ENCODE results near the gene RPL36A. TPM values are rescaled to one million over a fixed set of nuclear protein-coding genes. Genes with fewer than 3 reads are reported as not detected.

Gene RPL36A
- total RNA-seq, 4 donors from 2014 or later, result 279 to 2,120 (median 1,455) TPM

GRCh38 chrX:101429934-101430333 lies 39.1 kb downstream of the RPL36A start:
- H3K27ac ChIP-seq, result no peak overlapping the region
- intact Hi-C loops (cut with DNase I; ENCODE audit: low total_unique reads), result no loop called here
- H3K4me3 ChIP-seq, result no peak overlapping the region
- no peak for TF ChIP-seq POLR2A (IDR thresholded peaks at IDR 0.05)
- TF ChIP-seq, protein P1, sequence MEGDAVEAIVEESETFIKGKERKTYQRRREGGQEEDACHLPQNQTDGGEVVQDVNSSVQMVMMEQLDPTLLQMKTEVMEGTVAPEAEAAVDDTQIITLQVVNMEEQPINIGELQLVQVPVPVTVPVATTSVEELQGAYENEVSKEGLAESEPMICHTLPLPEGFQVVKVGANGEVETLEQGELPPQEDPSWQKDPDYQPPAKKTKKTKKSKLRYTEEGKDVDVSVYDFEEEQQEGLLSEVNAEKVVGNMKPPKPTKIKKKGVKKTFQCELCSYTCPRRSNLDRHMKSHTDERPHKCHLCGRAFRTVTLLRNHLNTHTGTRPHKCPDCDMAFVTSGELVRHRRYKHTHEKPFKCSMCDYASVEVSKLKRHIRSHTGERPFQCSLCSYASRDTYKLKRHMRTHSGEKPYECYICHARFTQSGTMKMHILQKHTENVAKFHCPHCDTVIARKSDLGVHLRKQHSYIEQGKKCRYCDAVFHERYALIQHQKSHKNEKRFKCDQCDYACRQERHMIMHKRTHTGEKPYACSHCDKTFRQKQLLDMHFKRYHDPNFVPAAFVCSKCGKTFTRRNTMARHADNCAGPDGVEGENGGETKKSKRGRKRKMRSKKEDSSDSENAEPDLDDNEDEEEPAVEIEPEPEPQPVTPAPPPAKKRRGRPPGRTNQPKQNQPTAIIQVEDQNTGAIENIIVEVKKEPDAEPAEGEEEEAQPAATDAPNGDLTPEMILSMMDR (IDR thresholded peaks at IDR 0.05), result no peak
- DNase-seq, result no peak
- H3K9me3 ChIP-seq, result no peaks in the 10 kb centered on the region
- no peaks in the 10 kb centered on the region for H3K4me1 ChIP-seq
- no peaks in the 10 kb centered on the region for H3K36me3 ChIP-seq
- H3K27me3 ChIP-seq, result no peaks in the 10 kb centered on the region

GRCh38 chrX:101430457-101431078 lies 39.8 kb downstream of the RPL36A start:
- Histone ChIP-seq H3K9me3 (no peaks in the 10 kb centered on the region), H3K27ac (no peak overlapping the region), H3K4me3 (no peak overlapping the region), H3K36me3 (no peaks in the 10 kb centered on the region), H3K27me3 (no peaks in the 10 kb centered on the region), H3K4me1 (no peaks in the 10 kb centered on the region)
- no peak for TF ChIP-seq POLR2A (IDR thresholded peaks at IDR 0.05)
- TF ChIP-seq, protein P1 (IDR thresholded peaks at IDR 0.05), result no peak
- DNase-seq, result no peak
- intact Hi-C loops (cut with DNase I; ENCODE audit: low total_unique reads), result no loop called here

GRCh38 chrX:101442085-101442484 lies 51.3 kb downstream of the RPL36A start:
- H3K9me3 ChIP-seq, result no peaks in the 10 kb centered on the region
- H3K36me3 ChIP-seq, result no peaks in the 10 kb centered on the region
- no peak for DNase-seq
- H3K27me3 ChIP-seq, result no peaks in the 10 kb centered on the region
- H3K4me1 ChIP-seq, result no peaks in the 10 kb centered on the region
- TF ChIP-seq, protein P1 (IDR thresholded peaks at IDR 0.05), result no peak
- no peak for TF ChIP-seq POLR2A (IDR thresholded peaks at IDR 0.05)
- intact Hi-C loops (cut with DNase I; ENCODE audit: low total_unique reads), result no loop called here
- H3K4me3 ChIP-seq, result no peak overlapping the region
- H3K27ac ChIP-seq, result no peak overlapping the region

Other genes with a start within 250 kb of the RPL36A start
- 1 to 10 TPM in 1 of 4 donors, under 1 TPM in 2, not detected in 1; 0.29 to 4.7 (median 0.58) TPM for gene DRP2, start 171.2 kb upstream of the RPL36A start, total RNA-seq
- gene TAF7L, start 99.7 kb upstream of the RPL36A start, total RNA-seq, result 1 to 10 TPM in 1 of 4 donors, not detected in 3; 1.2 TPM
- 10 to 100 TPM in 1 of 4 donors, 1 to 10 TPM in 1, not detected in 2; 7.0 to 11.0 TPM for gene TIMM8A, start 42.3 kb upstream of the RPL36A start, total RNA-seq
- gene BTK, start 4.8 kb upstream of the RPL36A start, total RNA-seq, result 1 to 10 TPM; 1.2 to 5.9 (median 2.5) TPM
- gene GLA, start 16.9 kb downstream of the RPL36A start, total RNA-seq, result 10 to 100 TPM; 13.2 to 30.2 (median 19.2) TPM
- gene HNRNPH2, start 17.2 kb downstream of the RPL36A start, total RNA-seq, result 10 to 100 TPM; 22.0 to 87.2 (median 40.7) TPM
- gene ARMCX4, start 94.4 kb downstream of the RPL36A start, total RNA-seq, result 10 to 100 TPM in 3 of 4 donors, 1 to 10 TPM in 1; 3.2 to 34.4 (median 23.0) TPM
- 10 to 100 TPM; 38.9 to 72.8 (median 42.1) TPM for gene ARMCX1, start 159.5 kb downstream of the RPL36A start, total RNA-seq
- gene ARMCX6, start 227.0 kb downstream of the RPL36A start, total RNA-seq, result 10 to 100 TPM in 3 of 4 donors, 1 to 10 TPM in 1; 5.1 to 43.6 (median 38.0) TPM
- gene ARMCX3, start 232.1 kb downstream of the RPL36A start, total RNA-seq, result 100 to 1,000 TPM in 1 of 4 donors, 10 to 100 TPM in 3; 35.1 to 116 (median 53.5) TPM

Data from uterus (tissue), 4 donors.